ENCODE measurements around the gene SRCAP.

- TF ChIP-seq TEAD4 (IDR thresholded peaks at IDR 0.05; ENCODE audit: low read depth, low read length) (no peak), CTCF (IDR thresholded peaks at IDR 0.05; ENCODE audit: control extremely low read depth in 1 of 3, insufficient read depth in 1 of 3, low read depth in 1 of 3, low read length in 3 of 3) (no peak), POLR2A (IDR thresholded peaks at IDR 0.05; ENCODE audit: control extremely low read depth in 1 of 2, low read depth in 2 of 2, low read length in 2 of 2) (no peak; a peak in 1 of 3 replicates), MAX (IDR thresholded peaks at IDR 0.05) (no peak), POLR2AphosphoS5 (IDR thresholded peaks at IDR 0.05; ENCODE audit: low read depth, low read length) (no peak), CHD2 (IDR thresholded peaks at IDR 0.05; ENCODE audit: low read length) (no peak), JUND (IDR thresholded peaks at IDR 0.05; ENCODE audit: low read length) (no peak), GABPA (IDR thresholded peaks at IDR 0.05; ENCODE audit: borderline replicate concordance, insufficient read depth, low read length) (no peak), USF2 (IDR thresholded peaks at IDR 0.05; ENCODE audit: low read length) (no peak), ATF2 (IDR thresholded peaks at IDR 0.05; ENCODE audit: low read length) (no peak), KDM5A (IDR thresholded peaks at IDR 0.05; ENCODE audit: low read length) (no peak)
These were observed 81.6 kb downstream of the SRCAP start for GRCh38 chr16:30780549-30780948.

All from H1 (cell line).